ENCODE measurements around the gene UQCR10.

The UQCR10 gene

DNA sequence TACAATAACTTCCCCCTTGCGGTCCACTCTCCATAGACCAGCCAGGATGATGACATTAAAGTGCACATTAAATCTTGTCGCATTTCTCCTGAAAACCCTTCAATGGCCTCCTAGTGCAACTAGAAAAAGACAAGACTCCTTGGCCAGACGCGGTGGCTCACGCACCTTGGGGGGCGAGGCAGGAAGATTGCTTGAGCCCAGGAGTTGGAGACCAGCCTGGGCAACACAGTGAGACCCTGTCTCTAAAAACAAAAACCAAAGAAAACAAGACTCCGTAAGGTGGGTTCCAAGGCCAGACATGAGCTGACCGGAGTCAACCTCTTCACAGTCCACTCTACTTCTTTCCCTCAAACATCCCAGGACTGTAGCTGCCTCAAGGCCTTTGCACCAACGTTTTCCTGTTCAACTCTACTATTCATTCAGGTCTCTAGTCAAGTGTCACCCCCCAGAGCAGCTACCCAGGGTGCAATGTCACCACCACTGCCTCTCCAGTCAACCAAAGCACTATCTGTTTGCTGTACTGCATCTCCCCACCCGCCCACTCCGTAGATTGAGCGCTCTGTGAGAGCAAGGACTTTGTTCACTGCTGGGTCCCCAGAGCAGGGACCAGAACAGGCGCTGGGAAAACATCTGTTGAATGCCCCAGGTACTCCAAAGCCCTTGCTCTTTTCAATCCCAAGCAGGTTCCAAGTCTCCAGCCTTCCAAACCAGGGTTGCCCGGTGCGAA is 1.1 kb upstream of the UQCR10 start:
- DNase-seq = peak; percentile 20 to 34

DNA sequence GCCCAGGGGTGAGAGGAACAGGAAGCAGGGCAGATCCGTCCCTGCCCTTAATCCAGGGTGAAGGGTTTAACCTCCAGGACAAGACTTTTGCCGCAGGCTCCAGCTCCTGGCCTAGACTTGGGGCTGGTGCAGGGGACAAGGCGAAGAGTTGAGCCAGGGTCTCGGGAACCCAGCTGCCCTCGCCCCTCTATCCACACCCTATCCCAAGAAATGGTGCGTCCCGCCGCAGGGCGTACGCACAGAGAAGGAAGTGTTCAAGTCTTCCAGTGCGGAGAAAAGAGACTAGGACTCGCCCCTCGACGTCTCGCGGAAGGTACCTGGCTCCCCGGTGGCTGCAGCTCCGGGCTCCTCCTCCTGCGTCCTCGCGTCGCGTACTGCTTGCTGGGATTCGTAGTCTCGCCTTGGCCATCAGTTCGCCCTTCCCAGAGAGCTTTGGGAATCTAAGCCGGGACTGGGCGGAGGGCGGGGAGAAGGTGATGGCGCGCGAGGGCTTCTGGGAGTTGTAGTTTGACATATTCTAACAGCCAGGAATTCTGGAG is 468 bp upstream of the UQCR10 start, which contains the start of gene ZMAT5:
ZMAT5 (minus strand) TSS at position 376 of the 539 bp plus-strand sequence. CDS start 18,463 bp downstream, outside the sequence.
- DNase-seq = peak; percentile 91 to 94

DNA sequence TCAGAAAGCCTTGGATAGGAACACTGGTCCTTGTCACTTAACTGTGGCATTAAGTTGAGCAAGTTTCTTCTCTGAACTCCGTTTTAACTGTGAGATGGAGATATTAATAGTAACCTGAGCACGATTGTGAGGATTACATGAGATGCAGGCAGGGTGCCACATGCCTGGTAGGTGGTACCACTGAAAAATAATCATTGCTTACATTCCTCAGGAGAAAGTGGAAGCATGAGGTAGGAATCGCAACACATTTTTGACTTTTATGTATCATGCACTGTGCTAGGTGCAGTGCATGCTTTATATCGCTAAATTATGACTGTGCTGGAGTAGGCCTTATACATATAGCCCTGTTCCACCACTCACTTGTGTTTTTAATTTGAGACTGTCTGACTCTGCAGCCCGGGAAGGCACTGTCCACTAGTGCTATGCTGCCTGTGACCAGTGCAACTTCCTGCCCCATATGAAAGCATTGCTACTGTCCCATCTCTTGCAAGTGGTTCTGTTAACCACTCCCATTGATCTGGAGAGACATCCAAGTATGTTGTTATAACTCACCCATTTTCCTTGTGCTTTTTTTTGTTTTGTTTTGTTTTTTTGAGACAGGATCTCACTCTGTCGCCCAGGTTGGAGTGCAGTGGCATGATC is 1.0 kb downstream of the UQCR10 start:
- DNase-seq = no peak

DNA sequence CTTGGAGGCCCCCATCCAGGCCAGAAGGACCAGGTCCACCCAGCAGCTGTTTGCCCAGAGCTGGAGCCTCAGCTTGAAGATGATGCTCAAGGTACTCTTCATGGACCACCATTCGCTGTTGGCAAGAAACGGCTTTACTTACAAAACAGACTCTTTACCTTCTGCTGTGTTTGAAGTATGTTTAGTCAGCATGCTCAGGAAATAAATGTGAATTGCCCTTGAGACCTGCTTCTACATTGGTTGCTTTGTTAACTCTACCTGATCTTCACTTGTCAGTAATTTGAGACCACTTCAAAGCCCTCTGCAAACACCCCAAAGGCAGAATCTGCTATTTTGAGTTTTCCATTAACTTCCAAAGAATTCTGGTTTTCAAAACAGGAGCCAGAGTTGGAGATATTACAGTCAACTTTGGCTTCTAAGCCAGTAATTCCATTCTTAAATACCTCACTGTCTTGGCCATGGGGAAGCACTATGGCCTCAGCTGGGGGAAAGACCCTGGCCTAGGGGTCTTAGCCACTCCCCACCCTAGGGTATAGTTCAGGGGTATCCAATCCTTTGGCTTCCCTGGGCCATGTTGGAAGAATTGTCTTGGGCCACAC is 2.7 kb downstream of the UQCR10 start:
- no peak for DNase-seq

DNA sequence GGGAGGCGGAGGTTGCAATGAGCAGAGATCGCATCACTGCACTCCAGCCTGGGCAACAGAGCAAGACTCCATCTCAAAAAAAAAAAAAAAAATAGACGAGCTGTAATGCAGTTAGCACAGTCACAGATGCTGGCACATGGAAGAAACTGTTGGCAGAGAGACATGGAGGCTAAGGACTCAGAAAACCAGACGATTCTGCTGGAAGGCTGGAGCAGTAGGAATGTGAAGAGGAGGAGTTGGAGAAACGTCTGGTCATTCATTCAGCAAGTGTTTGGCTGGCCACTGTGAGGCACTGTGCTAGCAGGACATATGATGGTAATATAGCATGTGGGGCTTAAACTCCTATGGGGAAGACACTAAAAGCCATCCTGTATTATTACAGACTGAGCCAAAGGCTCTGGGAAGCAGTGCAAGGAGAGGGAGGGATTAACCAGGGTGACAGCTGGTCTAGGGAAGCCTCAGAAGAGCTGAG is 5.0 kb downstream of the UQCR10 start:
- DNase-seq = no peak

DNA sequence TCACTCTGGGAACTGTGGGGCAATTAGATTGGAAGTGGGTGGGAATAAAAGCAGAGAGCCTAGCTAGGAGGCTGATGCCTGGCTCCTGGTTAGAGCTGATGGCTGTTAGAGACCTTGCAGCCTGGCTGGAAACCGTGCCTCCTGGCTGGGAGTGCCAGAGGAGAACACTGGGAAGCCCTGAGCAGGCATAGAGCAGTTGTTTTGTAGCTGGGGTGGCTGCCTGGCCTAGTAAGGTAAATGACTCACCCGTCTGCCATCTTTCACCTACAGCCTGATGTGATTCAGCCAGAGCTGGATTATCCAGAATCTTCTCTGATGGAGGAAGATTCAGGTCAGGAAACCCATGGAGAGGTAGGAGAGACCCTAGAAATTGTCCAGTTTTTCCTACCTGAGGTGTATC is 6.1 kb downstream of the UQCR10 start:
- DNase-seq = no peak

DNA sequence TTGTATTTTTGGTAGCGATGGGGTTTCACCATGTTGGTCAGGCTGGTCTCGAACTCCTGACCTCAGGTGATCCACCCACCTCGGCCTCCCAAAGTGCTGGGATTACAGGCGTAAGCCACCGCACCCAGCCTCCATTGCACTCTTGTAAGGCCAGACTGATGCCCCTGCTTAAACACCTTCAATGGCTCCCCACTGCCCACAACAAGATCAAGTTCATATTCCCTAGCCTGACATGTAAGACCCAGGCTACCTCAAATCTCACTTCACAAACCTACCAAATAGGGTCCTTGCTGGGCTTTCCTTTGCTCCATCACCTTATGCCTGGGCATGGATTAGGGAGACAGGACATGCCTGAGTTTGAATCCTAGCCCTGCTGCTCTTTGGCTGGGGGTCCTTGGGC is 13.1 kb downstream of the UQCR10 start:
- no peak for DNase-seq

DNA sequence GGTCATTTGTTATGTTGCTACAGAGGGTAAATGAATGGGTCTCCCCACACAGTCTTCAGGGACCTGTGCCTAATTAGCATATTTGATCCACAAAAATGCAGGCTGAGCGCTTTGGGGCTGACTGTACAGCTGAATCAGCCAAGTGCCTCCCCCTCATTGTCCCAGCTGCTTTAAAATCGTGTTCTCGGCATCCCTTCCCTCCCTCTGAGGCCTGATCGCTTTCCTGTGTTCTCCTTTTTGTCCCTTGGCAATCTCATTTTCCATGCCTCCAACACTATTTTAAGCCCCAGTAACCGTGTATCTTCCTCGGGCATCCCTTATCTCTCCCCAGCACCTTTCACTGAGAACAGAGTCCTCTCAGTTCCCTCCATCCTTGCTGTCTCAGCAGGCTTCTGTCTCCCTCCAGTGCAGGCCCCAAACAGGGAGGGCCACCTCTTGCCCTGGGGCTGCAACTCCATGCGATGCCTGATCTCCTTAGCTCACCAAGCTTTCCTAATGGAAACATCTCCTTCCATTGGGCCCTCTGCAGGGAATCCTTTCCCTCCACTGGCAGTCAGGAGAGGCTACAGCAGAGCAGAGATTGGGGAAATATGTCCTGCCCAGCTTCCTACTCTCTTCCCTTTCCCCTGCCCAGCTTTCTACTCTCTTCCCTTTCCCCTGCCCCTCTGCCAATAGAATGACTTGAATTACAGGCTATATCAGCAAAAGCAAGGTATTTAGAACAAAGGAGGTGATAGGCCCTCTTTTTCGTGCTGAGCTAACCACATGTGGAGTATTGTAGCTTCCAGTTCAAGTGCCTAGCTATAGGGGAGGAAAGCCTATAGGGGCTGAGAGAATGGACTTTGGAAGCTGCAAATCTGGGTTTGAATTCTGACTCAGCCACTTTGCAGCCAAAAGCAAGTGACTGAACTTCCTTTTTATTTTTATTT is 13.8 kb downstream of the UQCR10 start:
- DNase-seq = no peak

DNA sequence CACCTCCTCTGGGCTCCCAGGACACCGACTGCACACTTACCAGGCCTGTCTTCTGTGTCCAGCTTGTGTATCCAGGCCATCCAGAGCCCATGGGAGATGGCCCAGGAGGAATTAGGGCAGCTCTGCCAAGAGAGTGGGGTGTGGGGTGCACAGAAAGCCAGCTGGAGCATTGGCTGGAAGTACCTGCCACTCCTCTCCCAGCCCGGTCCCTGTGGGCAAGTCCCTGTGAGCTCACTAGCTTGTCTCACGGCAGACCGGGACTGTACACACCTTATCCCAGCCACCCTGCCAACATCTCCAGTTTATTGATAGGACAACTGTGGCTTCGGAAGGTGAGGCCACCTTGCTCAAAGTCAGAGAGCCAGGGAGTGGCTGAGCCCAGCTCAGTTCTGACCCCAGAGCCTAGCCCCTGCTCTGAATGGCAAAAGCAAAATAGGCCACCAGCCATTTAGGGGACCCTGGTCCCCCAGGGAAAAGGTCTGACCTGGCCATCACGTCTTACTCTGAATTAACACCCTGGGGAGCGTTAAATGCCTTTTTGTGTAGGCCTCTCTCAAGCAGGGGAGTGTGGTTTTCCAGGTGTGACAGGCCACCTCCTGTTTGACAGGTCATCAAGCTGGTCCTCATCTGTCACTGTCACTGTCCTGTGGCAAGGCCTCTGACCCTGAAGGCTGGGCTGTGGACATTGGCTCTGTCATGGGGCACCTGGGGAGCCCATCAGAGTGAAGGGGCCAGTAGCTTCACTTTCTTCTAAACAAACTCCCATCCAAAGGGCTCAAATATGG is 15.1 kb downstream of the UQCR10 start:
- no peak for DNase-seq

DNA sequence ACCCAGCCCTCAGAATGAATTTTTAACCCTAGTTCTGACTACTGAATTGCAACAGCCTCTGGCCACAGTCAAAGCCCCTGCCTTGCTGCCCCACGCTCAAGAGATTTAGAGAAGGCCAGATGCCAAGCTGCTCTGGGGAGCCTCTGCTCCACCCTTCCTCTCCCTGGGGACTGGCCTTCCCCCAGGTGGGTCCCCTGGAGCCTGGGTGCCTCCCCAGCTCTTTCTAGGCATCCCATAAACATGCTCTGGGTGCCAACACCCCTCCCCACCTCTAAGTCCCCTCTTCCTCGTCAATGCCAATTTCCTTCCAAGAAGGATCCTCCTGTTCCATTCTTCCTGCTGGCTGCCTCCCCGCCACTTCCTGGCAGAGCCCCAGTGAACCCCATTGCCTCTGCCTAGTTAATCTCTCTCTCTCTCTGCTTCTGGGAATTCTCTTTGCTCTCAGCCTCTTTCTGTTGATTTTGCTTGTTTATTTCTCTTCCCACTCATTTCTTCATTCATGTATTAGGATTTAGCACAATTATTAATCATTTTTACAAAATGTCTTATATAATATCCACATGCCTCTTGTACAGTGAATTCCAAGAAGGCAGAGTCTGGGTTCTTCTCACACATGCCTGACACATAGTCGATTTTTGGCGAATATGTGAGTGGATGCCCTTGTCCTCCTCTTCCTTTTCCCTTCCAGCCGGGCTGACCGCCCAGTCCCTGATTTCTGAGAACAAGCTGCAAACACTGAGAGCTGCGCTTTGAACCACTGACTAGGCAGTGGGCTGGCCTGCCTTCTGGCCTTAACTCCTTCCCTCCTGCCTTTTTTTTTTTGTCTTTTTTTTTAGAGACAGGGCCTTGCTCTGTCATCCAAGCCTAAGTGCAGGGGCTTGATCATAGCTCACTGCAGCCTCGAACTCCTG is 17.5 kb downstream of the UQCR10 start:
- DNase-seq = no peak

DNA sequence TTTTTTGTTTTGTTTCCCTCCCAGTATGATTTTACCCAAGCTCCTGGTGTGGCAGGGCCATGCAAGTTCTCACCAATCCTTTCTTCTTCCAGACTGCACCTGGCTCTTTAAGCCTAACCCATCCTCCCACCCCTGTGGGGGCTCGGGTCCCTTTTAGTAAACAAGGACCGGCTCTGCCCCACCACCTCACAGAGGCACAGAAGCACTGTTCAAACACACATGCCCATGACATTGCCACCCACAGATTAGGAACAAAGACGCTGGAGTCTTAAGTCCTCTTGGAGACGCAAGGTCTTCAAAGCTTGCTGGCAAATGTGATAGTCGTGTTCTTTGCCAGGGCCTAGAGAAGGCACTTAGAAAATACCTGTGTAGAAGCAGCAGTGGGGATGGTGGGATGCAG is 18.9 kb downstream of the UQCR10 start:
- no peak for DNase-seq

DNA sequence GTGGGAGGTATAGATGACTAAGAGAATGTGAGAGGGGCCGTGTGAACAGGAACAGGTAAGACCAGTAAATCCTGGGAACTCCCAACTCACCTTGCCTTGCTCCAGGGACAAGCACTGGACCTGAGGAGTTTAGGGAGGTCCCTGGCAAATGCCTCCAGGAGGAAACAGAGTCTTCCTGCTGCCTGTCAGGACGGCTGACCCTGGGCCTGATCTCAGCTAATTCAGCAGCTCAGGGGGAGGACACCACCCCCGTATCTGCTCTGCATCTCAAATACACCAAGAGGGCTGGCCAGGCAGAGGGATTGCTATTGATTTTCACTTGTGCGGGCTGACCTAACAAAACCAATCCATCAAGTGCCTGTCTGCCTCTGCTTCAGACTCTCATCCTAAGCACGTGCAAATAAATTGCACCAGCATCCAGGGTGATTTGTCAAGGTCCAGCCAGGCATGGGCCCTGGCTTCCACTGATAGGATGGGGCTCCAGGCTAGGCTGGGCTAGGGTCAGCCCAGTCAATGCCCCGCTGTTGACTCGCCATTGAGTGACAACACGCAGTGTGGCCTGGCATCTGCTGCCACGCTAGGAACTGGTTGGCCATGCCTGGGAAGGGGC is 20.3 kb downstream of the UQCR10 start:
- DNase-seq = no peak

DNA sequence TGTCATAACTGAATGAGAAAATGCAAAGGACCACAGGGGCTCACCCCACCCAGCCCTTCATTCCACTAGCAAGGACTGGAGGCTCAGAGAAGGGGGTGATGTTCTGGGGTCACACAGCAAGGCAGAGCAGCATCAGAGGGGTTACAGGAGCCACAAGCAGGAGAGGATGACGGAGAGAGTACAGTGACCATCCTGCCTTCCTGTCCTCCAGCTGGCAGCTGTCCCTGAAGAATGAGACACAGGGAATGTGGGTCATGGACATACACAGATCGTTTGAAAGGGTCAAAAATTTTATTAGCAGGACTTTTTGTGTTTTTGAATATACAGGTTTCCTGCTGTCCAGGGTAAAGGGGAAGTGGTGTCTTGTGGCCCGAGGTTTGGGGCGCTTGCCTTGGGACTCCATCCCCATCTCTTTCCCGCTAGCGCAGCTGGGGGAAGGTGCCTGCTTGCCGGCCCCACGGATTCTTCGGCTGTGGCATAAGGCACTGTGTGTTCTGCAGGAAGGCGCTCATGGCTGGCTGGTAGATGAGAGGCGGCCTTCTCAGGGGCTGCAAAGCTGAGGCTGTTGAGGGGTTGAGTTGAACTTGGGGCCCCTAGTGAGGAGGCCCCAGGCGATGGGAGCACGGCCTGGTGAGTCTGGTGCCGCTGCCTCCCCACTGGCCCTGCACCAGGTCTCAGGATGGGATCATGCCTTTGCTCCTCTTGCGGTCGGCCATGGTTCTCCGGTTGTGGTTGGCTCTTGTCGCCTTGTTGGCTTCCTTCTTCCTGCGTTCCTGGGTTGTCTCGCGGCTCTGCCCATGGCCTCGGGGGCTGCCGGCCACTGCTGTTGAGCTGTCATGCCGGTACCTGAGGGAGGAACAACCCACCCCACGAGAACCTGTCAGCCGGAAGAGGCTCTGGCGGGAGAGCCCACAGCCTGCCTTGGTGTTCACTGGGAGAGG is 21.4 kb downstream of the UQCR10 start:
- no peak for DNase-seq

DNA sequence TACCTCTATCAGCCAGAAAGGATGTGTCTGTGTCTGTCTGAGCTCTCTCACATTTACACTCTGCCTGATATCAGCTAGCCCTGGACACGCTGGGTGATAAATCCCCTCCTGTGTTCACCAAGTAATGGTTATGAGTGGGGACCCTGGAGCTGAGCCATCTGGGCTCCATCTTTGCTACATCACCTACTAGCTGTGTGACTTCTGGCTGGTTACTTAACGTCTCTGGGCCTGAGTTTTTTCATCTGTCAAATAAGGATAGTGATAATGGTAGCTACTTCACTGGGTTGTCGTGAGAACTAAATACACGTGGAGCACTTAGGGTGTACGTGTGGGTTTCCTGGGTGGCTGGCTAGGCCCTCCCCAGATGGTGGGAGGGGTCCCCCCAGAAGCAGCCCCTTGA is 22.9 kb downstream of the UQCR10 start:
- no peak for DNase-seq

DNA sequence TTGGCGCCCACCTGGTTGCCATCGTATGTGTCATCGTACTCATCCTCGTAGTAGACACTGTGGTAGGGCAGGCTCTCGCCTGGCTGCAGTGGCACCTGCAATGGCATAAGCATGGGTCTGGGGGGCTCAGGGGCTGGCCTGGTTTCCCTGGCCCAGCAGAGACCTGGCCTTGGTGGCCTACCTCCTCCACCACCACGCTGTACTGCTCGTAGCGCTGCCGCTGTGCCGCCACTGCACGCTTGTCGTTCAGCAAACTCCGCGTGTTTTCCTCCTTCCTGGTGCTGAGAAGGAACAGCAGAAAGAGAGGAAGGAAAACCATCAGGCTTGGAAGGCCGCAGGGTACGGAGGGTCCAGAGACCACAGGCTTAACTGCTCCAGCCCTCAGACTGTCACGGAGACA is 26.2 kb downstream of the UQCR10 start:
- no peak for DNase-seq

DNA sequence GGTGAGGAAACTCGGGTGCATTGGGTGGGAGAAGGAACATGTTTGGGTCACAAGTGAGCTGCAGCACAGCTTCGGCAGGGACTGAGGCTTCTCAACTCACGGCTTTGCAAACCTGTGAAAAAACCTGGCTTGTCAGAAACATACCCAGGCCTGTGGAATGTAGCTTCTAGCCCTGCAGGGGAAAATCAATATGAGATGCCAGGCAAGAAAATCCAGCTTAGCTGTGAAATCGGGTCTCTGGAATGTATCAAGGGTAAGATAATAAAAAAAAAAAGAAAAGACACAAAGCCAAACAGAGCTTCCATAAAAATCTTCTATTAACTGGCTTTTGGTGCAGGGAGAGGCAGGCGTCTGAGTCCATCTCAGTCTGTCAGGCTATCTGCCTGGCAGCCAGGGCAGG is 28.5 kb downstream of the UQCR10 start:
- DNase-seq = no peak

DNA sequence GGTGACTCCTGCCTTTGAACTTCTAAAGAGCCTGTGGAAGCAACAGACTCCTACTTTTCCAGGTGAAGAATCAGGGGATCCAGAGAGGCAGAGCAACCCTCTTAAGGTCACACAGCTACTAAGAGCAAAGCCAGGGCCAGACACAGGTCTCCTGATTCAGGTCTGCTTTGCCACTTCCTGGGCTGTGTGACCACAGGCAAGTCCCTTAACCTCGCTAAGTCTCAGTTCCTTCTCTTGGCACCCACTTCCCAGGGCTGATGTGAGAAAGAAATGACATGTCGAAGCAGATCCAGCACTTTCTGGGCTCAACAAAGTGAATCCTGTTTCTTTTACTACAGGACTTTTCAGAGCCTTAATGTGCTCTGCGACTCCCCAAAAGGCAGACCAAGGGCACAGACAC is 30.2 kb downstream of the UQCR10 start:
- no peak for DNase-seq

DNA sequence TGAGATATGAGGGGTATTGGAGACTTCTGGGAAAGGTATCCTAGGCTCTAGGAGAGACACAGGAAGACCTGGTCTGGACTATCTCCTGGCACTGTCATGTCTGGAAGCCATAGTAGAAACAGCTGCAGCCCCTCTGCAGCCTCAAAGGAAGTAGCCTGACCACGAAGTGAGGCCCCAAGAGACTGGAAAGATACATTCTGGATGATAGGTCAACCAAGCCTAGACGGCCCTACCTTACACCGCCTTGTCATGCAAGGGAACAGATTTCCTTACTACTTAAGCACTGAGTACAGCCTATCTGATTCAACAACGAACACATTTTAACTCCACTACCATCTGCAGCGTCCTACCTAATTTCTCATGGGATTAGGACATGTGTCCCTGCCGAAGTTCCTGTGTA is 31.1 kb downstream of the UQCR10 start:
- no peak for DNase-seq

DNA sequence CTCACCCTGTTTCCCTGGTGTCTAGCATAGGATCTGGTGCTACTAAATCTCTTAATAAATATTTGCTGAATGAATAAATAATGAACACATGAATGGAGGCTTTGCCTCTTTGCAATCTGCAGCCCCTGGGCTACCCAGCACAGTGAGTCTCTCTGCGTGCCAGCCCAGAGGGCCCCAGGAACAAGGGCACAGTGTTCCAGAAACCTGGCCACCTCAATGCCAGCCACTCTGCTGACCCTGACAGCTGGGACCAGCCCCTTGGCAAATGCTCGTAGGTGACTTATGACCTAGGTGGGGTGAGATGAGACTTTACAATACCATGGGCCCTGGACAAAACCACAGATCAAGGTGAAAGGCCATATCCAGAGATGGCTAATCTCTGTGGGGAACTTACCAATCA is 31.6 kb downstream of the UQCR10 start:
- DNase-seq = no peak
